Mesendoderm (in vitro differentiated cells): ENCODE measurements around the gene EFCAB6. TPM values are rescaled to one million over a fixed set of nuclear protein-coding genes. Genes with fewer than 3 reads are reported as not detected.
A peak's percentile ranks its signal among the peaks of the same experiment; 100 is the strongest.

Experiments
- DNase-seq: peaks from one replicate; pipeline ENCODE4 v3.0.0; 2013
- H2AK5ac ChIP-seq: 2 replicates; pipeline ENCODE4 v1.6.1; 2013; ENCODE audit warnings: low read length, inconsistent platforms
- H2BK120ac ChIP-seq: 2 replicates; pipeline ENCODE4 v1.6.1; 2013; ENCODE audit warnings: low read depth, mild to moderate bottlenecking, low read length, moderate library complexity, mixed read lengths
- H2BK15ac ChIP-seq: replicated peaks from 2 replicates; pipeline ENCODE4 v1.6.1; 2013; ENCODE audit warnings: low read depth, mild to moderate bottlenecking, moderate library complexity
- H2BK5ac ChIP-seq: 2 replicates; pipeline ENCODE4 v1.6.1; 2013; ENCODE audit warnings: low read length, inconsistent platforms
- H3K18ac ChIP-seq: 2 replicates; pipeline ENCODE4 v1.6.1; 2013; ENCODE audit warnings: mild to moderate bottlenecking, low read length, mixed read lengths
- H3K23ac ChIP-seq: one replicate; pipeline ENCODE4 v1.6.1; 2013; ENCODE audit warnings: low read length
- H3K27ac ChIP-seq: 2 replicates; pipeline ENCODE4 v1.5.1; 2013; ENCODE audit warnings: low read depth, mild to moderate bottlenecking, inconsistent platforms, low read length, moderate library complexity
- H3K27me3 ChIP-seq: 2 replicates; pipeline ENCODE4 v1.6.1; 2013; ENCODE audit warnings: low read length, control low read depth, mild to moderate bottlenecking, inconsistent platforms; ENCODE audit not compliant: insufficient read depth, poor library complexity
- H3K36me3 ChIP-seq: 2 replicates; pipeline ENCODE4 v1.6.1; 2013; ENCODE audit warnings: low read length, inconsistent platforms; ENCODE audit not compliant: control insufficient read depth, insufficient read depth
- H3K4ac ChIP-seq: one replicate; pipeline ENCODE4 v1.6.1; 2013; ENCODE audit warnings: low read depth, mild to moderate bottlenecking, low read length, moderate library complexity
- H3K4me1 ChIP-seq: 2 replicates; pipeline ENCODE4 v1.6.1; 2013; ENCODE audit warnings: low read depth, low read length, inconsistent platforms; ENCODE audit not compliant: control insufficient read depth
- H3K4me2 ChIP-seq: 2 replicates; pipeline ENCODE4 v1.6.1; 2013; ENCODE audit warnings: low read length
- H3K4me3 ChIP-seq: 2 replicates; pipeline ENCODE4 v1.5.1; 2013; ENCODE audit warnings: mild to moderate bottlenecking, low read length
- H3K56ac ChIP-seq: one replicate; pipeline ENCODE4 v1.6.1; 2013; ENCODE audit warnings: low read length
- H3K79me1 ChIP-seq: 2 replicates; pipeline ENCODE4 v1.6.1; 2013; ENCODE audit warnings: low read length, inconsistent platforms
- H3K79me2 ChIP-seq: 2 replicates; pipeline ENCODE4 v1.6.1; 2013; ENCODE audit warnings: mild to moderate bottlenecking, low read length; ENCODE audit not compliant: control insufficient read depth, insufficient read depth
- H3K9ac ChIP-seq: 2 replicates; pipeline ENCODE4 v1.6.1; 2013; ENCODE audit warnings: low read length, inconsistent platforms
- H4K5ac ChIP-seq: one replicate; pipeline ENCODE4 v1.6.1; 2013; ENCODE audit warnings: low read length
- H4K8ac ChIP-seq: one replicate; pipeline ENCODE4 v1.6.1; 2013; ENCODE audit warnings: low read depth, mild to moderate bottlenecking, control low read depth, low read length, moderate library complexity
- WGBS: extraction: QIAGEN DNeasy Blood & Tissue Kit; methylation state at CpG from one replicate; pipeline ENCODE4 v1.1.7; 2013; ENCODE audit warnings: low lambda C conversion rate, missing lambda C conversion rate; ENCODE audit not compliant: insufficient coverage; ENCODE audit errors: extremely low coverage; 5-methylcytosine and 5-hydroxymethylcytosine counted together
- polyA plus RNA-seq, 2 experiments: library from polyadenylated mRNA; stranded (reverse); fragments of 200-250 nt; gene quantifications; one replicate each; pipeline ENCODE4 v1.2.3, GENCODE V29; 2013

Gene EFCAB6, protein sequence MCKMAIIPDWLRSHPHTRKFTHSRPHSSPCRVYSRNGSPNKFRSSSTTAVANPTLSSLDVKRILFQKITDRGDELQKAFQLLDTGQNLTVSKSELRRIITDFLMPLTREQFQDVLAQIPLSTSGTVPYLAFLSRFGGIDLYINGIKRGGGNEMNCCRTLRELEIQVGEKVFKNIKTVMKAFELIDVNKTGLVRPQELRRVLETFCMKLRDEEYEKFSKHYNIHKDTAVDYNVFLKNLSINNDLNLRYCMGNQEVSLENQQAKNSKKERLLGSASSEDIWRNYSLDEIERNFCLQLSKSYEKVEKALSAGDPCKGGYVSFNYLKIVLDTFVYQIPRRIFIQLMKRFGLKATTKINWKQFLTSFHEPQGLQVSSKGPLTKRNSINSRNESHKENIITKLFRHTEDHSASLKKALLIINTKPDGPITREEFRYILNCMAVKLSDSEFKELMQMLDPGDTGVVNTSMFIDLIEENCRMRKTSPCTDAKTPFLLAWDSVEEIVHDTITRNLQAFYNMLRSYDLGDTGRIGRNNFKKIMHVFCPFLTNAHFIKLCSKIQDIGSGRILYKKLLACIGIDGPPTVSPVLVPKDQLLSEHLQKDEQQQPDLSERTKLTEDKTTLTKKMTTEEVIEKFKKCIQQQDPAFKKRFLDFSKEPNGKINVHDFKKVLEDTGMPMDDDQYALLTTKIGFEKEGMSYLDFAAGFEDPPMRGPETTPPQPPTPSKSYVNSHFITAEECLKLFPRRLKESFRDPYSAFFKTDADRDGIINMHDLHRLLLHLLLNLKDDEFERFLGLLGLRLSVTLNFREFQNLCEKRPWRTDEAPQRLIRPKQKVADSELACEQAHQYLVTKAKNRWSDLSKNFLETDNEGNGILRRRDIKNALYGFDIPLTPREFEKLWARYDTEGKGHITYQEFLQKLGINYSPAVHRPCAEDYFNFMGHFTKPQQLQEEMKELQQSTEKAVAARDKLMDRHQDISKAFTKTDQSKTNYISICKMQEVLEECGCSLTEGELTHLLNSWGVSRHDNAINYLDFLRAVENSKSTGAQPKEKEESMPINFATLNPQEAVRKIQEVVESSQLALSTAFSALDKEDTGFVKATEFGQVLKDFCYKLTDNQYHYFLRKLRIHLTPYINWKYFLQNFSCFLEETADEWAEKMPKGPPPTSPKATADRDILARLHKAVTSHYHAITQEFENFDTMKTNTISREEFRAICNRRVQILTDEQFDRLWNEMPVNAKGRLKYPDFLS (N-terminal part only)
- 0.38 TPM for polyA plus RNA-seq (2013, experiment 1 of 2)
- polyA plus RNA-seq (2013, experiment 2 of 2): 0.56 TPM

DNA sequence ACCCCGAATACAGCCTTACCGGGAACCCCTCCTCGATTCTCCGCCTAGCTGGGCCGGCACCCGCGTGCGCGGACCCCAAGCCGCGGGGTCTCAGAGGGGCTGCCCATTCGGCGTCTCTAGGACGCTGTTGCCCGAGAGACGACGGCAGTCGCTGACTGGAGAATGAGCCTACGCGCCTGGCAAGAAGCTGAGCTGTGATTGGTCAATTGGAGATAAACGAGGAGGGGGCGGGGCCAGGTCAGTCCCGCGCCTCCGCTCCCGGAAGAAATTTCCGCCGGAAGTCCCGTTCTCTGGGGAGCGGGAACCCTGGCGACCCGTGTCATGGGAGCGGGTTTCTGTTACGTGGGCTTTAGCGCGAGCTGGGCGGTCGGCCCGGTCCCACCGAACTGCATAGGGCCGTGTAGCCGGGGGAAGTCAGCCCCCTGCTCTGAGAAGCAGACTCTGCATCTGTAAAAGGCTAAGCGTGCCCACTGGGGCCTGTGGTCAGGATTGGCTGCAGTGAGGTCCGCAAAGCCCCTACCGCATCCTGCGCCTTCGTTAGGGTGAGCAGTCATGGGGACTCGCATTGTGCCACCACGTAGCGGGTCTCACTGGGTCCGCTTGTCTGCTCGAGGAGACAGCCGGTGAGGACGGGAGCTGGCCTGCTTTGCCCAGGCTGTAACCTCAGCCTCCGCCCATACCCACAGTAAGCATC, at the start of gene EFCAB6:
Gene EFCAB6 (minus strand): TSS at position 157 of the 694 bp plus-strand sequence. CDS start 29,987 bp downstream, outside the sequence.
- H3K79me2 ChIP-seq: no peaks in the 10 kb centered on the region
- WGBS: no CpG with 5 or more reads among the region's 55 CpGs
- H2BK5ac ChIP-seq: peak within 1 kb of the TSS; percentile 88
- peaks cover 4% of the 10 kb centered on the region for H3K4me1 ChIP-seq
- peak within 1 kb of the TSS; percentile 81 for H3K4me2 ChIP-seq
- peak within 1 kb of the TSS; percentile 79 for H3K4me3 ChIP-seq
- no peak within 1 kb of the TSS for H3K18ac ChIP-seq
- H2AK5ac ChIP-seq: peak within 1 kb of the TSS; percentile 29
- H3K4ac ChIP-seq: no peak within 1 kb of the TSS
- peak within 1 kb of the TSS; percentile 100 for H3K56ac ChIP-seq
- H4K5ac ChIP-seq: no peak within 1 kb of the TSS
- H3K23ac ChIP-seq: peak within 1 kb of the TSS; percentile 59
- no peaks in the 10 kb centered on the region for H3K36me3 ChIP-seq
- peak; percentile 96 for DNase-seq
- no peaks in the 10 kb centered on the region for H3K27me3 ChIP-seq
- peak within 1 kb of the TSS; percentile 96 for H3K9ac ChIP-seq
- H3K79me1 ChIP-seq: peaks cover 4% of the 10 kb centered on the region
- H4K8ac ChIP-seq: no peak within 1 kb of the TSS
- H2BK120ac ChIP-seq: no peak within 1 kb of the TSS
- no peak within 1 kb of the TSS for H2BK15ac ChIP-seq
- no peak within 1 kb of the TSS for H3K27ac ChIP-seq

DNA sequence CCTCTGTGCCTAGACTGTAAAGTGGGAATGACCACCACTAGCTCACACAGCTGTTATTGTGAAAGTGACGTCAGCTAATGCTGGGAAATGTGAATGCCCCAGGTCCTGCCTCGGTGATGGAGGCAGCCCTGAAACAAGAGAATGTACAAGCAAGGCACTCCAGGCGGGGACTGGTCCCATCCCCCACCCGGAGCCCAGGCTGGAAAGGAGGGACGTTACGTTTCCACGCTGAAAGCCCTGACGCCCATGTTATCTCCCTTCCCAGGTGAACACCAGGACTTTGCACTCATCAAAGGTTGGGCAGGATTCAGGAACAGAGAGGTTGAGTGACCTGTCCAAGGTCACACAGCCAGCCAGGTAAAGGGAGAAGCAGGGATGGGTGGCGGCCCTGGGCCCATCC, 49.4 kb upstream of the EFCAB6 start:
- peak overlapping the region; percentile 8 for H3K4me3 ChIP-seq
- H3K36me3 ChIP-seq: no peaks in the 10 kb centered on the region
- no CpG with 5 or more reads among the region's 9 CpGs for WGBS
- peaks cover 17% of the 10 kb centered on the region for H3K79me2 ChIP-seq
- H3K79me1 ChIP-seq: peaks cover 15% of the 10 kb centered on the region
- peak overlapping the region; percentile 33 for H3K4me2 ChIP-seq
- no peak overlapping the region for H4K5ac ChIP-seq
- H3K27ac ChIP-seq: no peak overlapping the region
- peak; percentile 23 for DNase-seq
- H2AK5ac ChIP-seq: no peak overlapping the region
- peak overlapping the region; percentile 39 for H3K9ac ChIP-seq
- H3K56ac ChIP-seq: peak overlapping the region; percentile 76
- H3K4ac ChIP-seq: no peak overlapping the region
- no peak overlapping the region for H2BK5ac ChIP-seq
- no peak overlapping the region for H3K23ac ChIP-seq
- no peak overlapping the region for H4K8ac ChIP-seq
- no peak overlapping the region for H3K18ac ChIP-seq
- H2BK120ac ChIP-seq: no peak overlapping the region
- H3K27me3 ChIP-seq: no peaks in the 10 kb centered on the region
- peaks cover 3% of the 10 kb centered on the region for H3K4me1 ChIP-seq
- no peak overlapping the region for H2BK15ac ChIP-seq

DNA sequence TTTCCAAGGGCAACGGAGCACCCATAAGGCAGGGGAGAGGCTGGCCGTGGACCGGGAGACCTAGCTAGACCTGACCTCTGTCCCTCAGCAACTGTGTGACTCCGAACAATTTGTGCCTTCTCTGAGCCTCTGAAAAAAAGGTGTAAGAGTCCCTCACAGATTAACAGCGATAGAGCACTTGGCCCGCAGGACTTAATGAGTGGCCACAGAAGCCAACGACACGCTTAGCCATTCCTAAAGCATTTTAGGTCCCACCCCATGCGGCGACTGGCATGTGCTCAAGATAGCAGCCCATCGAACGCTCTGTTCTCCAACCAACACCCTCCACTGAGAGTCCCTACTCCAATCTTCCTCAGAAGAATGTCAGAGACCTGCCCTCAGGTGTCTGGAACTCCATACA, 48.7 kb upstream of the EFCAB6 start:
- H3K4ac ChIP-seq: no peak overlapping the region
- no peak overlapping the region for H3K56ac ChIP-seq
- H2BK5ac ChIP-seq: no peak overlapping the region
- peaks cover 22% of the 10 kb centered on the region for H3K79me2 ChIP-seq
- no peak overlapping the region for H4K8ac ChIP-seq
- H3K4me1 ChIP-seq: peaks cover 3% of the 10 kb centered on the region
- no peaks in the 10 kb centered on the region for H3K36me3 ChIP-seq
- H2BK120ac ChIP-seq: no peak overlapping the region
- H3K4me3 ChIP-seq: no peak overlapping the region
- no peak overlapping the region for H2BK15ac ChIP-seq
- H3K27me3 ChIP-seq: no peaks in the 10 kb centered on the region
- H3K4me2 ChIP-seq: no peak overlapping the region
- no peak overlapping the region for H3K18ac ChIP-seq
- H3K23ac ChIP-seq: no peak overlapping the region
- no CpG with 5 or more reads among the region's 12 CpGs for WGBS
- H3K27ac ChIP-seq: no peak overlapping the region
- peak; percentile 23 for DNase-seq
- H4K5ac ChIP-seq: no peak overlapping the region
- H3K9ac ChIP-seq: peak overlapping the region; percentile 39
- peaks cover 21% of the 10 kb centered on the region for H3K79me1 ChIP-seq
- H2AK5ac ChIP-seq: no peak overlapping the region

DNA sequence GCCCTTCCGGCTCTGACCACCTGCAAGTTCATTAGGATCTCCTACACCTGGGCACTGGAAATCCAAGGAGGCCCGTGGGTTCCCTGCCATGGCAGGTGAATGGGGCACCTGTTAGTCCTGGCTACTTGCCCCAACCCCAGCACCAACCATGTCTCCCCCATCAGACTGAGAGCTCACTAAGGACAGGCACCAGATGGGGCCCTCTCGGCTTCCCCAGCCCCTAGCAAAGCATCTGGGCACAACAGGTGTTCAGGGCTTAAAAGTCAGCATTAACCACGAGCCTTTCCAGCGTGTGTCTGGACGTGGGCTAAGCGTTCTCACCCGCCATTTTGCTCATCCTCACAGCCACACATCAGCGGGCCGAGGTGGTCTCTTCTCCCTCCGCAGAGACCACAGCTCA, 48.0 kb upstream of the EFCAB6 start:
- H3K27ac ChIP-seq: no peak overlapping the region
- H3K23ac ChIP-seq: no peak overlapping the region
- no CpG with 5 or more reads among the region's 11 CpGs for WGBS
- no peak overlapping the region for H4K8ac ChIP-seq
- H3K79me1 ChIP-seq: peaks cover 24% of the 10 kb centered on the region
- H3K4me2 ChIP-seq: no peak overlapping the region
- peaks cover 22% of the 10 kb centered on the region for H3K79me2 ChIP-seq
- no peak overlapping the region for H2AK5ac ChIP-seq
- no peak overlapping the region for H3K18ac ChIP-seq
- no peaks in the 10 kb centered on the region for H3K36me3 ChIP-seq
- no peak for DNase-seq
- no peak overlapping the region for H3K56ac ChIP-seq
- no peak overlapping the region for H3K9ac ChIP-seq
- no peak overlapping the region for H2BK15ac ChIP-seq
- H3K27me3 ChIP-seq: no peaks in the 10 kb centered on the region
- no peak overlapping the region for H2BK120ac ChIP-seq
- no peak overlapping the region for H3K4ac ChIP-seq
- H3K4me3 ChIP-seq: no peak overlapping the region
- H2BK5ac ChIP-seq: no peak overlapping the region
- H4K5ac ChIP-seq: no peak overlapping the region
- peaks cover 3% of the 10 kb centered on the region for H3K4me1 ChIP-seq

DNA sequence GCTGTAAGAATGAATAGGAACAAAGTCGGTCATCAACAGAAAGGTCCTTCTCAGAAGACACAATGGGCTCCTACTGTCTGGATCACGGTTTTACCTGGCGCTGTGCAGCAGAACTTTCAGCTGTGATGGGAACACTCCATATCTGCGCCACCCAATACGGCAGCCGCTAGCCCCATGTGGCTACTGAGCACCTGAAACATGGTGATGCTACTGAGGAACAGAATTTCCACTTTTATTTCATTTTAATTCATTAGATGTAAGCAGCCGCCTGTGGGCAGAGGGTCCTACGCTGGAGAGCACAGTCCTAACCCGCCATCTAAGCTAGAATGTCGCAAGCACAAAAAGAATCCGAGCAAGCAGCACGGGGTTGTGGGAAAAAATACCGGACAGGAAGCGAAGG, 47.5 kb upstream of the EFCAB6 start:
- Histone ChIP-seq H3K36me3 (no peaks in the 10 kb centered on the region), H2BK120ac (no peak overlapping the region), H3K79me1 (peaks cover 28% of the 10 kb centered on the region), H2BK15ac (no peak overlapping the region), H3K56ac (no peak overlapping the region), H3K27ac (no peak overlapping the region), H3K23ac (no peak overlapping the region), H3K4me1 (peaks cover 3% of the 10 kb centered on the region), H2AK5ac (no peak overlapping the region), H2BK5ac (no peak overlapping the region), H4K8ac (no peak overlapping the region), H3K9ac (no peak overlapping the region), H3K4ac (no peak overlapping the region), H3K27me3 (no peaks in the 10 kb centered on the region), H3K4me3 (no peak overlapping the region), H3K4me2 (no peak overlapping the region), H3K79me2 (peaks cover 24% of the 10 kb centered on the region), H4K5ac (no peak overlapping the region), H3K18ac (no peak overlapping the region)
- no CpG with 5 or more reads among the region's 14 CpGs for WGBS
- no peak for DNase-seq
